GM19035 (cell line): Measurements from ENCODE around the gene TRIM2.

Experiments
- ATAC-seq: cut with Tn5 transposase; IDR thresholded peaks from one replicate; pipeline ENCODE4 v1.9.1; 2021; ENCODE audit not compliant: unreplicated experiment

TRIM2 gene

DNA sequence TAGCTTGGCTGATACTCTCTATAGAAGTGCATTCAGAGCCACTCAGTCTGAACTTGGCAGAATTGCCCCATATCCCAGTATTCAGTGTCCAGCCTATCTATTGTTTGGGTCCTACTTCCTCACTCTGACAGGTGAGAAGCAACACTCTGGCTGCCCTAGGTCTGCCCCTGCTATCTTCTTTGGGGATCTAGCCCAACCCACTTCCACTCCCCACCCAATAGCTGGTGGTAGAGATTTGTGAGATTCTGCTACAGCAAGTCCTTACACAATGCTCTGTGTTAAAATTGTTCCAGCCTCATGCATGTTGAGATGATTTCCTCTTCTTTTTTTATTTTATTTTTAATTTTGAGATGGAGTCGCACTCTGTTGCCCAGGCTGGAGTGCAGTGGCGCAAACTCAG, 67.6 kb downstream of the TRIM2 start:
- ATAC-seq = no peak

- ATAC-seq = no peak
Observed at GRCh38 chr4:153273751-153274150, 69.5 kb downstream of the TRIM2 start.

DNA sequence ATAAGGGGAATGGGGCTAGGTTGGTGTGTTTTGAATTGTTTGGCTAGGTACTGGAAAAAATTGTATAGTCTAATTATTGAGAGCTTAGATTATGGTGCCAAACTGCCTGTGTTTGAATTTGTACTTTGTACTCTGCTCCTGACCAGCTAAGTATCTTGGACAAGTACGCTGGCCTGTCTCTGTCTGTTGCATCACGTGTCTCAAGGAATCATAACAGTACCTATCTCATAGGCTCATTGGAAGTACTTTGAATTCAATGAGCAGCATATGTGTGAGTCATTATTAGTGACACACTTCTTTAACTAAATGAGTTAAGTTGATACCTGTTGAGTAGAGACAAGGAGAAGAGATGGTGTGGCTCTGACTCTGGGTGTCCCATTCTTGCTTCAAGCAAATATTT, 70.7 kb downstream of the TRIM2 start:
- ATAC-seq = no peak

DNA sequence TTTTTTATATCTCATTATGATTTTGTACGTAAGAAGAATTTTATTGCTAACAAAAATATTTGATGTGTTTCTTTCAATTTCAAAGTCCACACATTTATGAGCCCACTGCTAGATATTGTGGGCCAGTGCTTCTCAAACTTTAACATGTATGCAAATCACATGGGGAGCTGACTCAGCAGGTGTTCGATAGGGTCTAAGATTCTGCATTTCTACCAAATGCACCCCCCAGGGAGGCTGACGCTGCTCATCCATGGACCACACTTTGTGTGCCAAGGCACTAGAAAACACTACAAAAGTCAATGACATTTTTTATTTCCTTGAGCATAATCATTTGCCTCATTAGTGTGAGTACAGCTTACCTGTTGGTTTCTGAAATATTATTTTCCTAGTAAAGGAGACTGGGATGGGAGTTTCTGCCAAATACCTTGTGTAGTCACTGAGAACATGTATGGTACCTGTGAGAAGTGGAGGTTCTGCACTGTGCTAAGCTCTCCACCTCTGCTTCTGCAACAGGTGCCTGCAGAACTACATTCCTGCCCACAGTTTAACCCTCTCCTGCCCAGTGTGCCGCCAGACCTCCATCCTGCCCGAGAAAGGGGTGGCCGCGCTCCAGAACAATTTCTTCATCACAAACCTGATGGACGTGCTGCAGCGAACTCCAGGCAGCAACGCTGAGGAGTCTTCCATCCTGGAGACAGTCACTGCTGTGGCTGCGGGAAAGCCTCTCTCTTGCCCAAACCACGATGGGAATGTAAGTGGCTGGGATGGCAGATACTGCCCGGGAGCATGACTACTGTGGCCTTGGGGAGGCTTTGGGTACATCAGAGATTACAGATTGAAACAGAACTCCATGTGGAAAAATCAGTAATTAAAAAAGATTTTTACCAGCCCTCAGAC, 71.4 kb downstream of the TRIM2 start:
- ATAC-seq = no peak

- no peak for ATAC-seq
Observed at GRCh38 chr4:153276971-153277370, 72.7 kb downstream of the TRIM2 start.

GRCh38 chr4:153281476-153281875, 77.2 kb downstream of the TRIM2 start:
- no peak for ATAC-seq

- no peak for ATAC-seq
Observed at GRCh38 chr4:153282023-153282422, 77.8 kb downstream of the TRIM2 start.

GRCh38 chr4:153283260-153283659, 79.0 kb downstream of the TRIM2 start:
- ATAC-seq = no peak

DNA sequence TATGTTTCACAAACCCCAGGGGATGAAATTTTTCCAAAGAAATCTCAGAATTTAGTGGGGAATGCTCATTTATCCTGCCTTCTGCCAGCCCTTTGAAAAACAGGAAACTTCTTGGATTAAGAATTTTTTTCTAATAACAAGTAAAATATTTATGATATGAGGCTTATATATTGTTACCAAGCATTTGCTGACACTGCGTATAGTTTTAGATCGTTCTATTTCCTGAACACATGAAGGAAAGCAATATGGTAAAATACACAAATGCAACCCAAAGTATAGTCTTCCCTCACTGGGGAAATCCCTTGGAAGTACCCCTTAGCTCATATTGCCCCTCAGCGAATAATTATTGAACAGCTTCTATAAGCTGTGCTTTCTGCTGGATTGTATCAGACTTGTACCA, 85.9 kb downstream of the TRIM2 start:
- no peak for ATAC-seq

GRCh38 chr4:153291562-153291961, 87.3 kb downstream of the TRIM2 start:
- ATAC-seq = no peak

- ATAC-seq = no peak
Observed at GRCh38 chr4:153292897-153293741, 88.9 kb downstream of the TRIM2 start.

DNA sequence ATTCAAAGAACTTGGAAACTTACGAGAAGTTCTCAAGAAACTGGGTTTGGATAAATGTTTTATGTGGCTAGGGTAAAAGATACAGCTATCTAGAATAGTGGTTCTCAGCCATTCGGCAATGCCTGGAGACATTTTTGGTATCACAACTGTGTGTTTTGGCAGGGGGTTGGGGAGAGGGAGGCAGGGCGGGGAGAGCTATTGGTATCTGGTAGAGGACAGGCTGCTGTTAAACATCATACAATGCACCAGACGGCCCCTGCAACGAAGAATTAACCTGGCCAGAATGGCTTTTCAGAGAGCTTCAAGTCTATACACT, 89.5 kb downstream of the TRIM2 start:
- no peak for ATAC-seq

GRCh38 chr4:153294631-153295030, 90.4 kb downstream of the TRIM2 start:
- ATAC-seq = no peak

DNA sequence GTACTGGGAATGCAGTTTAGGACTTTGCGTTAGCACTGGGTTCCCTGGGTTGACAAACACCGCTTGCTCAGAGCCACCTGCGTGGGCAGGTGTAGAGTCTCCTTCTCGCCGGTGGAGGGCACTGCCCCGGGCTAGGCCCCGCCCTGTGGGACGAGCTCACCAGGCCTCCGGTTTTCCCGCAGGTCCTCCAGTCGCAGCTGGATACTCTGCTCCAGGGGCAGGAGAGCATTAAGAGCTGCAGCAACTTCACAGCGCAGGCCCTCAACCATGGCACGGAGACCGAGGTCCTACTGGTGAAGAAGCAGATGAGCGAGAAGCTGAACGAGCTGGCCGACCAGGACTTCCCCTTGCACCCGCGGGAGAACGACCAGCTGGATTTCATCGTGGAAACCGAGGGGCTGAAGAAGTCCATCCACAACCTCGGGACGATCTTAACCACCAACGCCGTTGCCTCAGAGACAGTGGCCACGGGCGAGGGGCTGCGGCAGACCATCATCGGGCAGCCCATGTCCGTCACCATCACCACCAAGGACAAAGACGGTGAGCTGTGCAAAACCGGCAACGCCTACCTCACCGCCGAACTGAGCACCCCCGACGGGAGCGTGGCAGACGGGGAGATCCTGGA, 91.0 kb downstream of the TRIM2 start:
- ATAC-seq = no peak

DNA sequence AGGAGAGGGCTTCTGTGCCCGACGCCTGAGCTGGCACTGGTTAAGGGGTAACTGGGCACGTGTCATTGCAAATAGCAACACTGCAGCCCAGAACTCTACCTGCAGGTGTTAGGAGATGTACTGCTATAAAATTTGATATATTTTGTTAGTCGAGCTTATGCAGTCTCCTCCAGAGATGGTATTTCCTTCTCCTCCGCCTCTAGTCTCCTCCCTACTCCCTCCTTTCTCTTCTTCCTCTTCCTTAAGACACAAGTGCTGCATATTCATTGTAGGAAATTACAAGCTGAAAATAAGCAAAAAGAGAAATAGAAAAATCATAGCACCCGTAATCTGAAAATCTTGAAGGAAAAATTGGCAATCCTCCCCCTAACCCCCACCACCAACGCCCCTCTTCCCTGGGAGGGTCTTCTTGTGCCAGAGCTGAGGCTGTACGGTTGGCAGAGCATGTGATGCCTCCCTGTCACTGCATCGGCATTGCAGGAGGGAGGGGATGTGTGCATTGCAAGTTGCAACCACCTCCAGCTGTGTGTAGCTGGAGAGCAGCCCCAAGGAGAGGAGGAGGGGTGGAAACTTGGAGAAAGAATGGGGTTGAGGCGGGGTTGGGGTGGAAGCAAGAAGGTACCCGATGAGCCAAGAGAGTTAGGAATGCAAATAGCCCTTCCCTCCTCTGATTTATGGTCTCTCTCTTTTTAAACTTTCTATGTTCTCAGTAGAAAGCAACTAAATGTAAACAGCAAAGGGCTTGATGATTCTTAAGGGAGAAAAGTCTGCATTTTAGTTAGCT, 92.0 kb downstream of the TRIM2 start:
- no peak for ATAC-seq

DNA sequence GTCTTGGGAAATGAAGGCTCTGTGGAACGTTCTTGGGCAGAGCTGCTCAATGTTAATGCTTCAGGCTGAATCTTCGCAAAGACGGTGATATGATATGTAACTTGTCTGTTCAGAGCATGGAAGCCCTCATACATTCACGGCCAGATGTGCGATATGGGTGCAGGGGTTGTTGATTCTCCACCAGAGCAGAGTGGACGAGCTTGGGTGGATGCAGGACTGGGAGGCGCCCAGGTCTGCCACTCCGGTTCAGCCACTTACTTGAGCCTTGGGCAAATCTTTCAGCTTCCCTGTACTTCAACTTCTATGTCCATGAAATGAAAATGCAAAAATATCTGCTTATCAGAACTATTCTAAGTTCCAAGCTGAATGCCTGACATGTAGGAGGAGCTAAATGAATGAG, 92.9 kb downstream of the TRIM2 start:
- ATAC-seq = no peak

- ATAC-seq = no peak
Observed at GRCh38 chr4:153310793-153311192, 106.5 kb downstream of the TRIM2 start.

GRCh38 chr4:153314915-153315314, 110.7 kb downstream of the TRIM2 start:
- no peak for ATAC-seq

DNA sequence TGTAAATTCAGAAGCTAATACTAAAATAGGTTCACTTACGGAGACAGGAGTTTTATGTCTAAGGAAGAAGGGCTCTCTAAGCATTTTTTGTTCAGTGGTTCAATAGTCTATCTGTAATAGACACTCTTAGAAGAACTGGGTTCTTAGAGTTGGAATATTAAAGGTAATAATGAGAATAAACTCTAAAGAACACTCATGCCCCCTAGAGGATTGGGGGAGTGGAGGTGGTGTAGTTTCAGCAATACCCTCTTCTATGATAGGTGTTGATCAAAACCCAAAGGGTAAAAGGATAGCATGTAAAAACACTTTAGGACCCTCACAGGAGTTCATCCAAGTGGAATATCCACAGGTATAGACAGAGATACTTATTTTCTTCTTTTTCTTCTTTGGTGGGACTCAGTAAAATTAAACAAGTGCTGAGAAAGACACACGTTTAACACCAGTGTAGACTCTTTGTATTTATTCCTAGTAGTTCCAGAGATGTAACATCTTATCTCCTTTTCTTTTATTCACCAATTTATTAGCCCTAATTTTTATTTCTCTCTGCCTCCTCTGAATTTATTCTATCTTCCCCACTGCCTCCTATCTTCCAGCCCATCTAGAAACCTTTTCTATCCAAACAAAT, 114.6 kb downstream of the TRIM2 start:
- ATAC-seq = peak; percentile 67

GRCh38 chr4:153322791-153323190, 118.5 kb downstream of the TRIM2 start:
- ATAC-seq = no peak

GRCh38 chr4:153324046-153324445, 119.8 kb downstream of the TRIM2 start:
- ATAC-seq = no peak
